Activated CD8-positive, alpha-beta T cell treated with anti-CD3 and anti-CD28 coated beads for 36 hours (primary cell): ENCODE measurements around the gene LEFTY1. TPM values are rescaled to one million over a fixed set of nuclear protein-coding genes. Genes with fewer than 3 reads are reported as not detected.

Experiments
- ATAC-seq: fragments of 200-7000 bp; cut with Tn5 transposase; one replicate; pipeline ENCODE4 v1.10.0; 2021; ENCODE audit warnings: mild to moderate bottlenecking, moderate library complexity
- CTCF ChIA-PET: fragments of 350-600 bp; sonication (Branson Sonifier 250); formaldehyde crosslinking; loops from one replicate; lab custom pipeline; 2021; ENCODE audit warnings: antibody characterized with exemption; lab: Charles Lee
- POLR2A ChIA-PET: fragments of 350-600 bp; sonication (Branson Sonifier 250); formaldehyde crosslinking; loops from one replicate; lab custom pipeline; 2021; ENCODE audit warnings: antibody characterized with exemption; lab: Charles Lee
- DNase-seq: peaks from one replicate; pipeline ENCODE4 v3.0.0-alpha.2; 2020
- H3K27ac Mint-ChIP-seq: one replicate; pipeline ENCODE4 v1.8.0; 2021; ENCODE audit warnings: mild to moderate bottlenecking, mixed read lengths
- H3K27me3 Mint-ChIP-seq: one replicate; pipeline ENCODE4 v1.8.0; 2021; ENCODE audit warnings: mixed read lengths
- H3K36me3 Mint-ChIP-seq: one replicate; pipeline ENCODE4 v1.8.0; 2021; ENCODE audit warnings: low read depth, mixed read lengths
- H3K4me1 Mint-ChIP-seq: one replicate; pipeline ENCODE4 v1.8.0; 2021; ENCODE audit warnings: low read depth, mixed read lengths
- H3K4me3 Mint-ChIP-seq: one replicate; pipeline ENCODE4 v1.8.0; 2021; ENCODE audit warnings: mild to moderate bottlenecking, moderate library complexity, mixed read lengths
- H3K9me3 Mint-ChIP-seq: one replicate; pipeline ENCODE4 v1.8.0; 2021; ENCODE audit warnings: mixed read lengths
- intact Hi-C: fragments of 100-400 bp; cut with micrococcal nuclease; formaldehyde crosslinking; loops from one replicate; pipeline ENCODE4 v1.10.0; 2022
- total RNA-seq, 2 experiments: library from RNA; stranded (reverse); gene quantifications; one replicate each; pipeline ENCODE4 v1.2.3, GENCODE V29; 2021
- TF ChIP-seq, protein P1 (sequence below): fragments of 200-600 bp; IDR thresholded peaks from one replicate; pipeline ENCODE4 v1.8.0; 2022; ENCODE audit warnings: antibody characterized with exemption, mild to moderate bottlenecking

LEFTY1 gene
- total RNA-seq, 2 experiments from 2014 or later: 0.16 to 0.83 TPM

DNA sequence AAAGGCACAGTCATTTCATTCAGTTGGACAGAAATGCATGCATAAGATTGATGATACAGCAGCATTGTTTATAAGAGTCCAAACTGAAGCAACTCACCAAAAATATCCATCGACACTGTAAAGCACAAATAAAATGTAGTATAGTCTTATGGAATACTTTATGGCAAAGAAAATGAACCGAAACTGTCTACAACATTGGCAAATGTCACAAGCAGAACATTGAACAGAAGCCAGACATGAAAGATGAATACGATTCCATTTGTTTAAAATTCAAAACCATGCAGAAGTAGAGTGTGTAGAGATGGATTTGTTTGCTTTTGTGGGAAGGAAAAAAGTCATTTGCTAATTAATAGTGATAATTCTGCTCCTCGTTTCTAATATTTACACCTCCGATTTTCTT, 7.5 kb upstream of the LEFTY1 start:
- Mint-ChIP-seq H3K4me1 (peaks cover 38% of the 10 kb centered on the region), H3K9me3 (no peaks in the 10 kb centered on the region), H3K36me3 (no peaks in the 10 kb centered on the region), H3K27ac (peak overlapping the region; percentile 91), H3K4me3 (peak overlapping the region; percentile 57), H3K27me3 (no peaks in the 10 kb centered on the region)
- CTCF ChIA-PET: interaction anchor here (0.7 to 3.7 kb wide), 8 partner anchors 13 to 421 kb away, joined by 3 to 27 read pairs (median 4); partner anchors contain the start of genes SRP9 and TMEM63A
- DNase-seq (no peak), ATAC-seq (no peak)
- POLR2A ChIA-PET: interaction anchor here (1.2 to 3.5 kb wide), 3 partner anchors 7 to 425 kb away, joined by 4 to 35 read pairs (median 4); partner anchors contain the start of genes LEFTY1 and TMEM63A
- intact Hi-C loops: no loop called here
- TF ChIP-seq, protein P1, sequence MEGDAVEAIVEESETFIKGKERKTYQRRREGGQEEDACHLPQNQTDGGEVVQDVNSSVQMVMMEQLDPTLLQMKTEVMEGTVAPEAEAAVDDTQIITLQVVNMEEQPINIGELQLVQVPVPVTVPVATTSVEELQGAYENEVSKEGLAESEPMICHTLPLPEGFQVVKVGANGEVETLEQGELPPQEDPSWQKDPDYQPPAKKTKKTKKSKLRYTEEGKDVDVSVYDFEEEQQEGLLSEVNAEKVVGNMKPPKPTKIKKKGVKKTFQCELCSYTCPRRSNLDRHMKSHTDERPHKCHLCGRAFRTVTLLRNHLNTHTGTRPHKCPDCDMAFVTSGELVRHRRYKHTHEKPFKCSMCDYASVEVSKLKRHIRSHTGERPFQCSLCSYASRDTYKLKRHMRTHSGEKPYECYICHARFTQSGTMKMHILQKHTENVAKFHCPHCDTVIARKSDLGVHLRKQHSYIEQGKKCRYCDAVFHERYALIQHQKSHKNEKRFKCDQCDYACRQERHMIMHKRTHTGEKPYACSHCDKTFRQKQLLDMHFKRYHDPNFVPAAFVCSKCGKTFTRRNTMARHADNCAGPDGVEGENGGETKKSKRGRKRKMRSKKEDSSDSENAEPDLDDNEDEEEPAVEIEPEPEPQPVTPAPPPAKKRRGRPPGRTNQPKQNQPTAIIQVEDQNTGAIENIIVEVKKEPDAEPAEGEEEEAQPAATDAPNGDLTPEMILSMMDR: no peak

GRCh38 chr1:225892307-225892706, 3.4 kb upstream of the LEFTY1 start:
- ChIA-PET CTCF (interaction anchor here (0.8 to 1.1 kb wide), 2 partner anchors 11 to 95 kb away, joined by 3 to 4 read pairs; no protein-coding TSS in a partner anchor), POLR2A (interaction anchor here (3.6 kb wide), 1 partner anchor 11 kb away, joined by 17 read pairs; the partner anchor contains the start of gene TMEM63A)
- Mint-ChIP-seq H3K27ac (no peak overlapping the region), H3K9me3 (no peaks in the 10 kb centered on the region), H3K36me3 (no peaks in the 10 kb centered on the region), H3K4me3 (no peak overlapping the region), H3K27me3 (no peaks in the 10 kb centered on the region), H3K4me1 (peaks cover 17% of the 10 kb centered on the region)
- TF ChIP-seq, protein P1: no peak
- intact Hi-C loops: no loop called here
- no peak for DNase-seq
- no peak for ATAC-seq

GRCh38 chr1:225891229-225891972, 2.5 kb upstream of the LEFTY1 start:
- Mint-ChIP-seq H3K9me3 (no peaks in the 10 kb centered on the region), H3K27me3 (no peaks in the 10 kb centered on the region), H3K36me3 (no peaks in the 10 kb centered on the region), H3K4me3 (no peak overlapping the region), H3K27ac (peak overlapping the region; percentile 14), H3K4me1 (peaks cover 8% of the 10 kb centered on the region)
- intact Hi-C loops: no loop called here
- POLR2A ChIA-PET: interaction anchor here (3.6 kb wide), 1 partner anchor 10 kb away, joined by 17 read pairs; the partner anchor contains the start of gene TMEM63A
- DNase-seq: no peak
- TF ChIP-seq, protein P1: no peak
- ATAC-seq: no peak
- CTCF ChIA-PET: interaction anchor here (1.1 kb wide), 1 partner anchor 10 kb away, joined by 4 read pairs; no protein-coding TSS in a partner anchor

GRCh38 chr1:225890346-225891228, 1.6 kb upstream of the LEFTY1 start:
- POLR2A ChIA-PET: interaction anchor here (1.1 to 3.6 kb wide), 3 partner anchors 9 to 112 kb away, joined by 3 to 17 read pairs (median 5); partner anchors contain the start of gene TMEM63A
- TF ChIP-seq, protein P1: no peak
- H3K4me1 Mint-ChIP-seq: peaks cover 3% of the 10 kb centered on the region
- no peaks in the 10 kb centered on the region for H3K27me3 Mint-ChIP-seq
- H3K9me3 Mint-ChIP-seq: no peaks in the 10 kb centered on the region
- CTCF ChIA-PET: interaction anchor here (2.5 kb wide), 1 partner anchor 21 kb away, joined by 10 read pairs; no protein-coding TSS in a partner anchor
- DNase-seq: no peak
- H3K36me3 Mint-ChIP-seq: no peaks in the 10 kb centered on the region
- H3K4me3 Mint-ChIP-seq: no peak overlapping the region
- intact Hi-C loops: no loop called here
- ATAC-seq: no peak
- no peak overlapping the region for H3K27ac Mint-ChIP-seq
